Daoy (cell line): Measurements from ENCODE around the gene CBLN4. TPM values are rescaled to one million over a fixed set of nuclear protein-coding genes. Genes with fewer than 3 reads are reported as not detected.

Source experiments
- total RNA-seq: library from RNA; depleted of rRNA; stranded (reverse); fragments of >200 nt; shearing (Covaris generic); gene quantifications from 2 replicates; pipeline ENCODE4 v1.2.3, GENCODE V29; 2014; rRNA removed

CBLN4 gene
- total RNA-seq, 1 experiment from 2014 or later: under 0.01 TPM

Other genes with a start within 250 kb of the CBLN4 start
- not detected in 2 replicates for gene MC3R, start 243.2 kb upstream of the CBLN4 start, total RNA-seq